ENCODE results near the gene VPS11.

Gene VPS11

GRCh38 chr11:119126675-119127268 lies 59.2 kb downstream of the VPS11 start:
- no peak for DNase-seq

GRCh38 chr11:119130662-119131061 lies 63.0 kb downstream of the VPS11 start:
- no peak for DNase-seq
